ENCODE measurements around the gene EIF1.
"Not testable (repeated sequence)": the region's sequence is repeated elsewhere in the genome, so short reads cannot be mapped to it uniquely, and the experiment has no call there.

The EIF1 gene

GRCh38 chr17:41656249-41657023, 32.2 kb upstream of the EIF1 start:
- no peak for DNase-seq

- DNase-seq, result no peak
These were observed 31.4 kb upstream of the EIF1 start for GRCh38 chr17:41657176-41657754.

GRCh38 chr17:41657936-41658335, 30.7 kb upstream of the EIF1 start:
- DNase-seq, result no peak

- DNase-seq, result no peak
These were observed 29.8 kb upstream of the EIF1 start for GRCh38 chr17:41658846-41659245.

GRCh38 chr17:41659427-41660212, 29.1 kb upstream of the EIF1 start:
- DNase-seq, result no peak

- no peak for DNase-seq
These were observed 28.4 kb upstream of the EIF1 start for GRCh38 chr17:41660221-41660711.

GRCh38 chr17:41663451-41664171, 25.1 kb upstream of the EIF1 start:
- no peak for DNase-seq

- no peak for DNase-seq
These were observed 24.6 kb upstream of the EIF1 start for GRCh38 chr17:41664172-41664457.

GRCh38 chr17:41664587-41665565, 23.8 kb upstream of the EIF1 start:
- no peak for DNase-seq

GRCh38 chr17:41665566-41666236, 23.0 kb upstream of the EIF1 start:
- DNase-seq, result peak; percentile 82

GRCh38 chr17:41666237-41666641, 22.4 kb upstream of the EIF1 start:
- DNase-seq, result peak; percentile 73

- peak; percentile 81 for DNase-seq
These were observed 21.9 kb upstream of the EIF1 start for GRCh38 chr17:41666708-41667279.

- no peak for DNase-seq
These were observed 21.2 kb upstream of the EIF1 start for GRCh38 chr17:41667280-41668041.

- no peak for DNase-seq
These were observed 16.5 kb upstream of the EIF1 start for GRCh38 chr17:41672153-41672552.

- DNase-seq, result not testable (repeated sequence)
These were observed 13.3 kb upstream of the EIF1 start for GRCh38 chr17:41675157-41676057.

- no peak for DNase-seq
These were observed 12.6 kb upstream of the EIF1 start for GRCh38 chr17:41676058-41676419.

GRCh38 chr17:41678411-41678906, 10.2 kb upstream of the EIF1 start:
- no peak for DNase-seq

- peak; percentile 54 for DNase-seq
These were observed 9.6 kb upstream of the EIF1 start for GRCh38 chr17:41678907-41679739.

Data from stimulated activated naive CD4-positive, alpha-beta T cell treated with Interleukin-2 at 50 U/mL for 16 hours (primary cell).